HG03460 (cell line): ENCODE data around the gene TRAF3.
"Not testable (repeated sequence)": the region's sequence is repeated elsewhere in the genome, so short reads cannot be mapped to it uniquely, and the experiment has no call there.

Experiments used
- ATAC-seq: cut with Tn5 transposase; IDR thresholded peaks from one replicate; pipeline ENCODE4 v1.9.1; 2021; ENCODE audit not compliant: unreplicated experiment

TRAF3 gene

DNA sequence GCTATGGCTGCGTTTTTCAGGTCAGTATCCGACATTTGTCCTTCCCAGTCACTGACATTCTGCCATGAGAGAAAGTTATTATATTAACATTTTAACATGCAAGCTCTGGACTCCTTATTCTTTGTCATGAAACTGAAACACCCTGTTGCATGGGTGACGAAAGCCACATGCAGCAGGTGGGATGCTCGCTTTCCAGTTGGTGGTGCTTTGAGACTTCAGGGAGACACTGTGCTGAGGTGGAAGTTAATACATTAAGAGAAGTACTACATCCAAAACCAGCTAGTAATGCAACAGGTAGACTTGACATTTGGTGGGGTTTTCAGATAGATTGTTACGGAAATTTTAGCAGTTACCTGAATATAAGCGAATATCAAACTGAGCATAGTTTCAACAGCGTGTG lies 112.4 kb downstream of the TRAF3 start:
- no peak for ATAC-seq

GRCh38 chr14:102891111-102891510 lies 113.9 kb downstream of the TRAF3 start:
- ATAC-seq = no peak

- no peak for ATAC-seq
These were observed 114.3 kb downstream of the TRAF3 start for GRCh38 chr14:102891556-102891955.

- ATAC-seq = no peak
These were observed 115.4 kb downstream of the TRAF3 start for GRCh38 chr14:102892651-102893050.

DNA sequence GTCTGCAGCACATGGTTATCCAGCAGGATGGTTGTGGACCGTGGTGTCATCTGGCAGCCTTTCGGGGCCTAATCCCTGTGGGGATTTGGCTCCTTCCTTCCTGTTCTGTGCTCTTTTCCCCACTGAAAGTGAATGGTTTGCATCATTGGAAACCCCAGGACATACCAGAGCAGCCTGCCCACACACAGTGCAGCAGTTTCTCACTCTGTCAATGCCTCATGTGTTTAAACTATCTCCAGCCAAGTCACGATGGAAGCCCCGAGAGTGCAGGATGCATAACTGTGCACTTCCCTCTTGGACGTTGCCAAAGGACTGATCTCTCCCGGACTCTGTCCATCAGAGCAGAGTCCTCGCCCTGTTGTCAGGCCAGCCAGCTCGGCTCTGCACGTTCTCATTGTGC lies 116.2 kb downstream of the TRAF3 start:
- no peak for ATAC-seq

- not testable (repeated sequence) for ATAC-seq
These were observed 119.5 kb downstream of the TRAF3 start for GRCh38 chr14:102896735-102897134.

GRCh38 chr14:102897299-102898027 lies 120.2 kb downstream of the TRAF3 start:
- ATAC-seq = no peak

DNA sequence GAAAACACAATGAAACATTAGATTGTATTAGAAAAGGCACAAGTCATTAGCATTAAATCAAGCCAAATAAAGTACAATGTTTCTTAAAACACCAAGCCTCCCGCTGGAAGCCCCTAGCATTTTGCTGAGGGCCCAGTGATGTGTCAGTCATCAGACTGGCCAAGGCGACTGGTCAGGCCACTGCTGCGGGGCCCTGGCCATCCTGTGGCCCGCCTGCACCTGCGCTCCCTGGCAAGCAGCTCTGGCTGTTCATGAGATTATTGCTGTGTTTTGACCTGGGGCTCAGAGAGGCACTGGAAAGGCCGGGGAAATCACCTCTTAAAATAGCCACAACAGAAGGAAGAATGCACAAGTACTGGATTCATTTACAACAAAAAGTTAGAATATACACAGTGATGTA lies 121.0 kb downstream of the TRAF3 start:
- ATAC-seq = no peak

DNA sequence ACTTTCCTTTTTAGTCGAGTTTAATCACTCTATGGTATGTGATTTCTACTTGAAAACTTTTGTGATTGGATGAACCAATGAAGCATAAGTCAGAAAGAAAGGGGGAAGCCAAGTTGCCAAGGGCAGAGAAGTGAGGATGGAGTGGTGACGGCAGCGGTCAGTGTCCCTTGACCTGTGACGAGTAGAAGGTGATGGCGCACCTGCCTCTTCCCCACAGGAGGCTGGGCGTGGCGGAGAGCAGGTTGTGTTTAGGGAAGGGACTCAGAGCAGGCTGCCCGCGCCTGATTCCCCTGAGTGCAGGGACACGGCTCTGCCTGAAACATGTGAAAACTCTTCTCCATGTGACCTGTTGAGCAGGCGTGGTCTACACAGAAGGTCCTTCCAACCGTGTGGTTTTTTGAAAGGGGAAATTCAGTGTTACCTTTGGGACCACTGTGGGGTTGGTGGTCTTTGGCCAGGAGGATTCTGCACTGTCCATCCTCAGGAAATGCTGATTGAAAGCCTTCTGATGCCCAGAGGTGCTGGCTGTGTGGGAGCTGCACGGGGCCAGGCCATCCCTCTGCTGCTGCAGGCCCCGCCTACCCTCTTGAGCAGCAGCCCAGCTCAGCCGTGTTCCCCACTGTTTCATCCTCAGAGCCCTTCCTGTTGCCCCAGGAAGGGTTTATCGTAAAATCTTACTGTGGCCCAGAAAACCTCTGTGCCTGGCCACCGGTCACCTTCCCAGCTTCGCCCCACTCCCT lies 121.7 kb downstream of the TRAF3 start:
- no peak for ATAC-seq

DNA sequence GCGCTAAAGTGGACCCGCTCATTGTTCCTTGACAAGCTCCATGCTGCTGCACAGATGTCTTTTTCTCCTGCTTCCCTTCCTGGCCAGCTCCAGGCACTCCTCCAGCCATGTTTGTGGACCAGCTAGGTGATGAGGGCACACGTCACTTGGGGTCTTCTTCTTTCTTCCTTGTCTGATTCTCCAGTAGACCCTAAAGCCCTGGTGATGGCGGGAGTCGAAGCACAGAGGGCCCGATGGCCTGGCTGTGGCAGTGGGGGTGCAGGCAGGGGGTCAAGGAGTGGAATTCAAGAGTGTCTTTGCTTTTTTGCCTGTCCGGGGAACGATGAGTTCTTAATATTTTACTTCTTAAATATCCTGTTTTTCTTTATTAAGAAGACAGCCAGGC lies 122.3 kb downstream of the TRAF3 start:
- ATAC-seq = no peak

GRCh38 chr14:102900631-102901571 lies 123.7 kb downstream of the TRAF3 start:
- peak; percentile 60 for ATAC-seq

GRCh38 chr14:102901633-102902032 lies 124.4 kb downstream of the TRAF3 start:
- ATAC-seq = peak; percentile 73

DNA sequence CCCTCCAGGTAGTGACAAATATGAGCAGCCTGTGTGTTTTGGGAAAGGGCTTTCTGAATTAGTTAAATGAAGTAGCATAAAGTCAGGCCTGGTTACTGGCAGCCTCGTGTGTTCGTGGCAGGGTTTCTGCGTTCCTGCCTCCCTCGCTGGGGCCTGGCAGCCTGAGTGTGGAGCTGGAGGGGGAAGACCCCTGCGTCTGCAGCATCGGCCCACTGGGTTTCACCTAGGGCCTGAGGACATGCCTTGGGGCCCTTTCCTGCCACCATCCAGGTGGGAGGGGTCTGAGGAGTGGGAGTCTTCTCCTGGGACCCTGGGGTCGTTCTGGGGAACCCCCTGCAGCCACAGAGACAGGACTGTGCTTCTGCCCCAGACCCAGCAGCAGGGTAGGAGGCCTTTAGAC lies 124.8 kb downstream of the TRAF3 start:
- peak; percentile 18 for ATAC-seq

DNA sequence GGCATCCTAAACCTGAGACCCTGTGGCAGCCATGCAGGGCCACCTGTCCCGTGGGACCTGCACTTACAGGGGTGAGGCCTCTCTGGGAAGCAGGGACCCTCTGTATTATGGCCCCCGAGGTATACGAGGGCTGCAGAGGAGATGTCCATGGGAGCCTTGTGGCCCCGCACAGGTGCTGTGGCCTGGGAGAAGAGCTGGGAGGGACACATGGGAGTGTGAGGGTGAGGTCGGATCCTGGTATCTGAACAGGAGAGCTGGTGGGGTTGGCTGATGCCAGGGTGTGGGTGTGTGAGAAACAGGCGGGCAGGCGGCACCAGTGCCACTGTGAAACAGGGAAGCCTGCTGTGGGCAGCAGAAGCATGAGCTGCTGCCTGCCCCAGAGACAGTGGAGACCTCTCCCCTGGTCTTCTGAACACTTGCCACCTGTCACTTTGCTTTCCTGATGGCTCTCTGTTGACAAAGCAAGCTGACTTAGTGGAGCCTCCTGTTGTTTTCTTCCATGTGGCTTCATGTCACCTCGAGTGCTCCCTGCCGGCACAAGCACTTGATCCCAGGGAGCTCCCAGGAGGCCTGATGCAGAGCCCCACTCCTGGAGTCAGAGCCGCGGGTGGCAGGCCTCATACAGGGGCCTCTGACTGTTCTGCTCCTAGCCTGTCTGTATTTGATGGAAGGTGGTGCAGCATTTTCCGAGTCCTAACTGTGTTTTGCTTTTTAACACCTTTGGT lies 125.4 kb downstream of the TRAF3 start:
- ATAC-seq = no peak

GRCh38 chr14:102903248-102903888 lies 126.1 kb downstream of the TRAF3 start:
- ATAC-seq = no peak

- no peak for ATAC-seq
These were observed 126.8 kb downstream of the TRAF3 start for GRCh38 chr14:102903889-102904512.

- ATAC-seq = no peak
These were observed 128.2 kb downstream of the TRAF3 start for GRCh38 chr14:102905116-102906108.

- no peak for ATAC-seq
These were observed 129.5 kb downstream of the TRAF3 start for GRCh38 chr14:102906616-102907302.
